Activated CD4-positive, alpha-beta T cell treated with anti-CD3 and anti-CD28 coated beads, Interleukin-10, Interleukin-2, amounts not matched to agents 100 ng/mL and 50 ng/mL, durations not matched to agents 16 hours and 8 hours (primary cell): ENCODE results near the gene RHOG.
A peak's percentile ranks its signal among the peaks of the same experiment; 100 is the strongest.

Source experiments
- DNase-seq: peaks from one replicate; pipeline ENCODE4 v3.0.0-alpha.2; 2020

RHOG gene

GRCh38 chr11:3840870-3841425, at the start of gene RHOG:
Gene RHOG (minus strand): TSS chr11:3840959. CDS start chr11:3828138, 12,821 bp downstream.
- no peak for DNase-seq

GRCh38 chr11:3890014-3890413, 49.3 kb upstream of the RHOG start:
- no peak for DNase-seq

GRCh38 chr11:3888876-3889275, 48.1 kb upstream of the RHOG start:
- no peak for DNase-seq

GRCh38 chr11:3886985-3887384, 46.2 kb upstream of the RHOG start:
- no peak for DNase-seq

- no peak for DNase-seq
These were observed 45.1 kb upstream of the RHOG start for GRCh38 chr11:3885855-3886254.

GRCh38 chr11:3882655-3883054, 41.9 kb upstream of the RHOG start:
- no peak for DNase-seq

GRCh38 chr11:3880724-3881123, 40.0 kb upstream of the RHOG start:
- no peak for DNase-seq

GRCh38 chr11:3879967-3880542, 39.3 kb upstream of the RHOG start:
- DNase-seq, result no peak

GRCh38 chr11:3879216-3879966, 38.6 kb upstream of the RHOG start:
- no peak for DNase-seq

- DNase-seq, result no peak
These were observed 37.5 kb upstream of the RHOG start for GRCh38 chr11:3878258-3878584.

GRCh38 chr11:3877364-3878257, 36.9 kb upstream of the RHOG start:
- DNase-seq, result no peak

- DNase-seq, result no peak
These were observed 35.9 kb upstream of the RHOG start for GRCh38 chr11:3876613-3877012.

GRCh38 chr11:3873712-3874349, 33.1 kb upstream of the RHOG start:
- no peak for DNase-seq

GRCh38 chr11:3867209-3868091, 26.7 kb upstream of the RHOG start:
- DNase-seq, result peak; percentile 56

GRCh38 chr11:3866836-3867208, 26.1 kb upstream of the RHOG start:
- DNase-seq, result no peak

GRCh38 chr11:3866206-3866605, 25.4 kb upstream of the RHOG start:
- DNase-seq, result no peak

- no peak for DNase-seq
These were observed 24.8 kb upstream of the RHOG start for GRCh38 chr11:3865388-3866193.

GRCh38 chr11:3861683-3862082, 20.9 kb upstream of the RHOG start:
- DNase-seq, result peak; percentile 61

- DNase-seq, result peak; percentile 68
These were observed 20.2 kb upstream of the RHOG start for GRCh38 chr11:3860898-3861393.

GRCh38 chr11:3860375-3860774, 19.6 kb upstream of the RHOG start:
- DNase-seq, result no peak

- no peak for DNase-seq
These were observed 18.7 kb upstream of the RHOG start for GRCh38 chr11:3859373-3859881.
